Measurements from ENCODE around the gene SIPA1L3. TPM values are rescaled to one million over a fixed set of nuclear protein-coding genes. Genes with fewer than 3 reads are reported as not detected.

The SIPA1L3 gene
- polyA plus RNA-seq, 2 of the 4 experiments (the other 2 are of a cell fraction), result 28.9 to 50.6 TPM

- H3K4me1 ChIP-seq, result no peaks in the 10 kb centered on the region
- peak in 1 of 2 experiments; percentile 4; a peak in 1 of 6 replicates for ATAC-seq
- CTCF ChIA-PET, result interaction anchor here (0.6 to 3.5 kb wide), 12 partner anchors 13 to 412 kb away, joined by 3 to 11 read pairs (median 4); no protein-coding TSS in a partner anchor
- 85% methylated on average over 6 of the region's 6 CpGs for WGBS (ENCODE audit: missing lambda C conversion rate)
- H3K9me3 ChIP-seq, result peaks cover 9% of the 10 kb centered on the region
- no peak overlapping the region for H3K4me2 ChIP-seq
- POLR2A ChIA-PET, result no interaction called here
- no peak for TF ChIP-seq RCOR1 (IDR thresholded peaks at IDR 0.05; ENCODE audit: low read depth, low read length)
- TF ChIP-seq E2F6 (IDR thresholded peaks at IDR 0.05; ENCODE audit: borderline replicate concordance, low read depth), result no peak
- no peak for TF ChIP-seq HMGXB4 (CRISPR knock-in tag; IDR thresholded peaks at IDR 0.05; ENCODE audit: borderline replicate concordance)
- no peak for TF ChIP-seq MYC (IDR thresholded peaks at IDR 0.05; ENCODE audit: borderline replicate concordance, low read length)
- TF ChIP-seq ZSCAN20 (CRISPR knock-in tag; IDR thresholded peaks at IDR 0.05), result no peak
- TF ChIP-seq ATOH8 (CRISPR knock-in tag; IDR thresholded peaks at IDR 0.05; ENCODE audit: low read depth), result no peak
- no peak for TF ChIP-seq KDM1A (IDR thresholded peaks at IDR 0.05; ENCODE audit: low read depth)
- no peak for TF ChIP-seq ELK1 (IDR thresholded peaks at IDR 0.05; ENCODE audit: low read depth, low read length)
- TF ChIP-seq CBX2 (IDR thresholded peaks at IDR 0.05; ENCODE audit: borderline replicate concordance, low read depth), result no peak
- TF ChIP-seq USF2 (IDR thresholded peaks at IDR 0.05), result no peak
- no peak for TF ChIP-seq EHF (CRISPR knock-in tag; IDR thresholded peaks at IDR 0.05)
- TF ChIP-seq CHD4 (IDR thresholded peaks at IDR 0.05; ENCODE audit: borderline replicate concordance), result no peak
- TF ChIP-seq FOSB (CRISPR knock-in tag; IDR thresholded peaks at IDR 0.05), result no peak
- no peak for TF ChIP-seq ZNF302 (CRISPR knock-in tag; IDR thresholded peaks at IDR 0.05)
- TF ChIP-seq CBX8 (IDR thresholded peaks at IDR 0.05), result no peak
- no peak for TF ChIP-seq HOXA7 (CRISPR knock-in tag; IDR thresholded peaks at IDR 0.05)
- H3K27ac ChIP-seq, result no peak overlapping the region
- FAIRE-seq, result peak; percentile 79
- no peak for DNase-seq (ENCODE audit: low read depth in 1 of 2, low spot score in 1 of 2)
- H3K4me3 ChIP-seq, result no peak overlapping the region
Measured at GRCh38 chr19:38175422-38175821, 268.4 kb downstream of the SIPA1L3 start.

GRCh38 chr19:38180071-38180470 is 273.1 kb downstream of the SIPA1L3 start:
- no peak for DNase-seq (ENCODE audit: low read depth in 1 of 2, low spot score in 1 of 2)
- ChIA-PET CTCF (interaction anchor here (0.9 to 1.3 kb wide), 3 partner anchors 37 to 180 kb away, joined by 3 read pairs; no protein-coding TSS in a partner anchor), POLR2A (no interaction called here)
- no peak for TF ChIP-seq JUN (IDR thresholded peaks at IDR 0.05)
- peak; percentile 69 for TF ChIP-seq MAFK (IDR thresholded peaks at IDR 0.05; ENCODE audit: partially characterized antibody)
- Histone ChIP-seq H3K4me3 (no peak overlapping the region), H3K9me3 (peaks cover 13% of the 10 kb centered on the region), H3K27ac (no peak overlapping the region), H3K4me1 (no peaks in the 10 kb centered on the region), H3K4me2 (no peak overlapping the region)
- no peak for ATAC-seq
- WGBS (ENCODE audit: missing lambda C conversion rate), result 91% methylated on average over 3 of the region's 3 CpGs
- peak; percentile 67 for FAIRE-seq
